Activated B cell treated with CpG ODN at 0.5 μM for 24 hours (primary cell): ENCODE results near the gene RNF19B. TPM values are rescaled to one million over a fixed set of nuclear protein-coding genes. Genes with fewer than 3 reads are reported as not detected.

Experiments
- ATAC-seq: fragments of 200-7000 bp; cut with Tn5 transposase; one replicate; pipeline ENCODE4 v1.10.0; 2021; ENCODE audit warnings: low read depth, mild to moderate bottlenecking, moderate library complexity
- CTCF ChIA-PET: fragments of 350-600 bp; sonication (Branson Sonifier 250); formaldehyde crosslinking; loops from one replicate; lab custom pipeline; 2021; ENCODE audit warnings: antibody characterized with exemption; lab: Charles Lee
- POLR2A ChIA-PET: fragments of 350-600 bp; sonication (Branson Sonifier 250); formaldehyde crosslinking; loops from one replicate; lab custom pipeline; 2021; ENCODE audit warnings: antibody characterized with exemption; lab: Charles Lee
- DNase-seq: peaks from one replicate; pipeline ENCODE4 v3.0.0; 2022
- H3K27ac Mint-ChIP-seq: one replicate; pipeline ENCODE4 v1.8.0; 2020; ENCODE audit warnings: mixed read lengths
- H3K27me3 Mint-ChIP-seq: one replicate; pipeline ENCODE4 v1.8.0; 2021; ENCODE audit warnings: mixed read lengths
- H3K36me3 Mint-ChIP-seq: one replicate; pipeline ENCODE4 v1.8.0; 2021; ENCODE audit warnings: low read depth, mixed read lengths
- H3K4me1 Mint-ChIP-seq: one replicate; pipeline ENCODE4 v1.8.0; 2021; ENCODE audit warnings: mixed read lengths
- H3K4me3 Mint-ChIP-seq: one replicate; pipeline ENCODE4 v1.8.0; 2020; ENCODE audit warnings: mild to moderate bottlenecking, mixed read lengths
- H3K9me3 Mint-ChIP-seq: one replicate; pipeline ENCODE4 v1.8.0; 2020; ENCODE audit warnings: mixed read lengths
- CTCF ChIP-seq: fragments of 200-600 bp; IDR thresholded peaks from one replicate; pipeline ENCODE4 v1.8.0; 2022; ENCODE audit warnings: antibody characterized with exemption, mild to moderate bottlenecking
- intact Hi-C: fragments of 100-400 bp; cut with micrococcal nuclease; formaldehyde crosslinking; loops from one replicate; pipeline ENCODE4 v1.15.1; 2024
- total RNA-seq: library from RNA; stranded (reverse); gene quantifications from 2 replicates; pipeline ENCODE4 v1.2.3, GENCODE V29; 2022

RNF19B gene
- total RNA-seq, 1 donor from 2014 or later: 23.6 TPM

GRCh38 chr1:32892368-32893197, 72.0 kb downstream of the RNF19B start:
- TF ChIP-seq CTCF: no peak
- no peak overlapping the region for H3K27ac Mint-ChIP-seq

GRCh38 chr1:32891630-32892029, 73.0 kb downstream of the RNF19B start:
- ChIA-PET CTCF (interaction anchor here (1.1 to 1.5 kb wide), 3 partner anchors 19 to 372 kb away, joined by 3 to 6 read pairs (median 4); no protein-coding TSS in a partner anchor), POLR2A (no interaction called here)
- intact Hi-C loops: no loop called here
- no peak for DNase-seq
- Mint-ChIP-seq H3K27me3 (peaks cover 65% of the 10 kb centered on the region), H3K4me3 (no peak overlapping the region), H3K9me3 (no peaks in the 10 kb centered on the region), H3K27ac (no peak overlapping the region), H3K4me1 (peaks cover 20% of the 10 kb centered on the region), H3K36me3 (no peaks in the 10 kb centered on the region)
- no peak for TF ChIP-seq CTCF
- no peak for ATAC-seq

More at GRCh38 chr1:32892368-32893197, 72.0 kb downstream of the RNF19B start:
- intact Hi-C loops: no loop called here
- peak overlapping the region; percentile 69 for H3K4me3 Mint-ChIP-seq
- ATAC-seq (peak; percentile 78), DNase-seq (peak; percentile 46)
- CTCF ChIA-PET: interaction anchor here (0.9 to 1.5 kb wide), 4 partner anchors 20 to 373 kb away, joined by 3 to 6 read pairs (median 4); no protein-coding TSS in a partner anchor
- H3K4me1 Mint-ChIP-seq: peaks cover 17% of the 10 kb centered on the region
- H3K27me3 Mint-ChIP-seq: peaks cover 56% of the 10 kb centered on the region
- POLR2A ChIA-PET: interaction anchor here (0.5 to 0.9 kb wide), 2 partner anchors 52 to 234 kb away, joined by 3 read pairs; no protein-coding TSS in a partner anchor
- no peaks in the 10 kb centered on the region for H3K9me3 Mint-ChIP-seq
- H3K36me3 Mint-ChIP-seq: no peaks in the 10 kb centered on the region

- intact Hi-C loops: no loop called here
- Mint-ChIP-seq H3K27ac (no peak overlapping the region), H3K4me1 (peaks cover 20% of the 10 kb centered on the region), H3K9me3 (no peaks in the 10 kb centered on the region), H3K4me3 (no peak overlapping the region), H3K27me3 (peaks cover 67% of the 10 kb centered on the region), H3K36me3 (no peaks in the 10 kb centered on the region)
- no peak for TF ChIP-seq CTCF
- no peak for DNase-seq
- ChIA-PET CTCF (interaction anchor here (1.2 kb wide), 1 partner anchor 16 kb away, joined by 3 read pairs; no protein-coding TSS in a partner anchor), POLR2A (no interaction called here)
- no peak for ATAC-seq
Observed at GRCh38 chr1:32891241-32891570, 73.4 kb downstream of the RNF19B start.

- DNase-seq: no peak
- H3K27ac Mint-ChIP-seq: no peak overlapping the region
- no peak for ATAC-seq
- ChIA-PET CTCF (interaction anchor here (1.2 kb wide), 1 partner anchor 15 kb away, joined by 3 read pairs; no protein-coding TSS in a partner anchor), POLR2A (no interaction called here)
- intact Hi-C loops: no loop called here
- TF ChIP-seq CTCF: no peak
- peaks cover 21% of the 10 kb centered on the region for H3K4me1 Mint-ChIP-seq
- H3K36me3 Mint-ChIP-seq: no peaks in the 10 kb centered on the region
- no peak overlapping the region for H3K4me3 Mint-ChIP-seq
- H3K9me3 Mint-ChIP-seq: no peaks in the 10 kb centered on the region
- H3K27me3 Mint-ChIP-seq: peaks cover 67% of the 10 kb centered on the region
Observed at GRCh38 chr1:32890516-32891240, 73.9 kb downstream of the RNF19B start.
